ENCODE results near the gene WWOX. TPM values are rescaled to one million over a fixed set of nuclear protein-coding genes. Genes with fewer than 3 reads are reported as not detected.

The WWOX gene
- total and polyA plus RNA-seq, 2 of the 13 experiments (the other 11 are each of a cell fraction or from before 2014, with no cell fraction given) = 9.1 to 37.4 TPM

DNA sequence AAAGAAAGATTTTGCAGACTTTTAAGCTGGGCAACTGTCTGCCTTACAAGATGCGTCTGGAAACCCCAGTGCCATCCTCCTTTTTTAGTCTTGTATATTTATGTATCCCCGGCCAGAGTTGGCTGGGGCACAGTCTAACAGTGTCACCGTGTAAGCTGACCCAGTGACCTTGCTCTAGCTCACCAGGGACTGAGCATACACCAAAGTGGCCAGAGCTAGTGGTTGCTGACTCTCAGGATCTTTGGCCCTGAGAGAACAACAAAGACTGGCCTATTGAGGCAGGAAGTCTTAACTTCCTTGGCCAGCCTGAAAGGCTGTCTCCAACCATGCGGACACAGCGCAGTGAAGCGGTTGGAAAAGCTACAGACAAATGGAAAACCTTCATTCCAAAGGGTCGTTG is 745.2 kb downstream of the WWOX start (continued):
- TF ChIP-seq, protein P1, sequence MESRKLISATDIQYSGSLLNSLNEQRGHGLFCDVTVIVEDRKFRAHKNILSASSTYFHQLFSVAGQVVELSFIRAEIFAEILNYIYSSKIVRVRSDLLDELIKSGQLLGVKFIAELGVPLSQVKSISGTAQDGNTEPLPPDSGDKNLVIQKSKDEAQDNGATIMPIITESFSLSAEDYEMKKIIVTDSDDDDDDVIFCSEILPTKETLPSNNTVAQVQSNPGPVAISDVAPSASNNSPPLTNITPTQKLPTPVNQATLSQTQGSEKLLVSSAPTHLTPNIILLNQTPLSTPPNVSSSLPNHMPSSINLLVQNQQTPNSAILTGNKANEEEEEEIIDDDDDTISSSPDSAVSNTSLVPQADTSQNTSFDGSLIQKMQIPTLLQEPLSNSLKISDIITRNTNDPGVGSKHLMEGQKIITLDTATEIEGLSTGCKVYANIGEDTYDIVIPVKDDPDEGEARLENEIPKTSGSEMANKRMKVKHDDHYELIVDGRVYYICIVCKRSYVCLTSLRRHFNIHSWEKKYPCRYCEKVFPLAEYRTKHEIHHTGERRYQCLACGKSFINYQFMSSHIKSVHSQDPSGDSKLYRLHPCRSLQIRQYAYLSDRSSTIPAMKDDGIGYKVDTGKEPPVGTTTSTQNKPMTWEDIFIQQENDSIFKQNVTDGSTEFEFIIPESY (CRISPR knock-in tag; IDR thresholded peaks at IDR 0.05) = peak; percentile 13; the same call in 1 of the 2 replicates
- TF ChIP-seq FOXO1 (CRISPR knock-in tag; IDR thresholded peaks at IDR 0.05) (peak; percentile 28; the same call in 1 of the 2 replicates), HNF4A (CRISPR knock-in tag; IDR thresholded peaks at IDR 0.05) (peak; percentile 42; the same call in 1 of the 2 replicates), BHLHE40 (IDR thresholded peaks at IDR 0.05; ENCODE audit: low read length) (no peak), ZNF292 (CRISPR knock-in tag; IDR thresholded peaks at IDR 0.05; ENCODE audit: borderline replicate concordance, low read depth) (peak; percentile 41; the same call in 1 of the 2 replicates), ZNF331 (CRISPR knock-in tag; IDR thresholded peaks at IDR 0.05) (0 out of 2 replicates have a peak, but pooled peaks have one; percentile 33), NR2F2 (IDR thresholded peaks at IDR 0.05; ENCODE audit: borderline replicate concordance, low read depth) (peak; percentile 50; the same call in 1 of the 2 replicates), GATAD2A (CRISPR knock-in tag; IDR thresholded peaks at IDR 0.05) (no peak), ZNF17 (CRISPR knock-in tag; IDR thresholded peaks at IDR 0.05) (no peak), ZFP36 (IDR thresholded peaks at IDR 0.05; ENCODE audit: borderline replicate concordance, low read depth, low read length, partially characterized antibody) (no peak), MTA3 (CRISPR knock-in tag; IDR thresholded peaks at IDR 0.05) (no peak)
- TF ChIP-seq, protein P2, sequence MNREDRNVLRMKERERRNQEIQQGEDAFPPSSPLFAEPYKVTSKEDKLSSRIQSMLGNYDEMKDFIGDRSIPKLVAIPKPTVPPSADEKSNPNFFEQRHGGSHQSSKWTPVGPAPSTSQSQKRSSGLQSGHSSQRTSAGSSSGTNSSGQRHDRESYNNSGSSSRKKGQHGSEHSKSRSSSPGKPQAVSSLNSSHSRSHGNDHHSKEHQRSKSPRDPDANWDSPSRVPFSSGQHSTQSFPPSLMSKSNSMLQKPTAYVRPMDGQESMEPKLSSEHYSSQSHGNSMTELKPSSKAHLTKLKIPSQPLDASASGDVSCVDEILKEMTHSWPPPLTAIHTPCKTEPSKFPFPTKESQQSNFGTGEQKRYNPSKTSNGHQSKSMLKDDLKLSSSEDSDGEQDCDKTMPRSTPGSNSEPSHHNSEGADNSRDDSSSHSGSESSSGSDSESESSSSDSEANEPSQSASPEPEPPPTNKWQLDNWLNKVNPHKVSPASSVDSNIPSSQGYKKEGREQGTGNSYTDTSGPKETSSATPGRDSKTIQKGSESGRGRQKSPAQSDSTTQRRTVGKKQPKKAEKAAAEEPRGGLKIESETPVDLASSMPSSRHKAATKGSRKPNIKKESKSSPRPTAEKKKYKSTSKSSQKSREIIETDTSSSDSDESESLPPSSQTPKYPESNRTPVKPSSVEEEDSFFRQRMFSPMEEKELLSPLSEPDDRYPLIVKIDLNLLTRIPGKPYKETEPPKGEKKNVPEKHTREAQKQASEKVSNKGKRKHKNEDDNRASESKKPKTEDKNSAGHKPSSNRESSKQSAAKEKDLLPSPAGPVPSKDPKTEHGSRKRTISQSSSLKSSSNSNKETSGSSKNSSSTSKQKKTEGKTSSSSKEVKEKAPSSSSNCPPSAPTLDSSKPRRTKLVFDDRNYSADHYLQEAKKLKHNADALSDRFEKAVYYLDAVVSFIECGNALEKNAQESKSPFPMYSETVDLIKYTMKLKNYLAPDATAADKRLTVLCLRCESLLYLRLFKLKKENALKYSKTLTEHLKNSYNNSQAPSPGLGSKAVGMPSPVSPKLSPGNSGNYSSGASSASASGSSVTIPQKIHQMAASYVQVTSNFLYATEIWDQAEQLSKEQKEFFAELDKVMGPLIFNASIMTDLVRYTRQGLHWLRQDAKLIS (CRISPR knock-in tag; IDR thresholded peaks at IDR 0.05) = no peak
- TF ChIP-seq, protein P3, sequence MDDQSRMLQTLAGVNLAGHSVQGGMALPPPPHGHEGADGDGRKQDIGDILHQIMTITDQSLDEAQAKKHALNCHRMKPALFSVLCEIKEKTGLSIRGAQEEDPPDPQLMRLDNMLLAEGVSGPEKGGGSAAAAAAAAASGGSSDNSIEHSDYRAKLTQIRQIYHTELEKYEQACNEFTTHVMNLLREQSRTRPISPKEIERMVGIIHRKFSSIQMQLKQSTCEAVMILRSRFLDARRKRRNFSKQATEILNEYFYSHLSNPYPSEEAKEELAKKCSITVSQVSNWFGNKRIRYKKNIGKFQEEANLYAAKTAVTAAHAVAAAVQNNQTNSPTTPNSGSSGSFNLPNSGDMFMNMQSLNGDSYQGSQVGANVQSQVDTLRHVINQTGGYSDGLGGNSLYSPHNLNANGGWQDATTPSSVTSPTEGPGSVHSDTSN (CRISPR knock-in tag; IDR thresholded peaks at IDR 0.05; ENCODE audit: borderline replicate concordance) = no peak
- TF ChIP-seq, protein P4, sequence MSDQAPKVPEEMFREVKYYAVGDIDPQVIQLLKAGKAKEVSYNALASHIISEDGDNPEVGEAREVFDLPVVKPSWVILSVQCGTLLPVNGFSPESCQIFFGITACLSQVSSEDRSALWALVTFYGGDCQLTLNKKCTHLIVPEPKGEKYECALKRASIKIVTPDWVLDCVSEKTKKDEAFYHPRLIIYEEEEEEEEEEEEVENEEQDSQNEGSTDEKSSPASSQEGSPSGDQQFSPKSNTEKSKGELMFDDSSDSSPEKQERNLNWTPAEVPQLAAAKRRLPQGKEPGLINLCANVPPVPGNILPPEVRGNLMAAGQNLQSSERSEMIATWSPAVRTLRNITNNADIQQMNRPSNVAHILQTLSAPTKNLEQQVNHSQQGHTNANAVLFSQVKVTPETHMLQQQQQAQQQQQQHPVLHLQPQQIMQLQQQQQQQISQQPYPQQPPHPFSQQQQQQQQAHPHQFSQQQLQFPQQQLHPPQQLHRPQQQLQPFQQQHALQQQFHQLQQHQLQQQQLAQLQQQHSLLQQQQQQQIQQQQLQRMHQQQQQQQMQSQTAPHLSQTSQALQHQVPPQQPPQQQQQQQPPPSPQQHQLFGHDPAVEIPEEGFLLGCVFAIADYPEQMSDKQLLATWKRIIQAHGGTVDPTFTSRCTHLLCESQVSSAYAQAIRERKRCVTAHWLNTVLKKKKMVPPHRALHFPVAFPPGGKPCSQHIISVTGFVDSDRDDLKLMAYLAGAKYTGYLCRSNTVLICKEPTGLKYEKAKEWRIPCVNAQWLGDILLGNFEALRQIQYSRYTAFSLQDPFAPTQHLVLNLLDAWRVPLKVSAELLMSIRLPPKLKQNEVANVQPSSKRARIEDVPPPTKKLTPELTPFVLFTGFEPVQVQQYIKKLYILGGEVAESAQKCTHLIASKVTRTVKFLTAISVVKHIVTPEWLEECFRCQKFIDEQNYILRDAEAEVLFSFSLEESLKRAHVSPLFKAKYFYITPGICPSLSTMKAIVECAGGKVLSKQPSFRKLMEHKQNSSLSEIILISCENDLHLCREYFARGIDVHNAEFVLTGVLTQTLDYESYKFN (CRISPR knock-in tag; conservative IDR thresholded peaks at IDR 0.05) = 0 out of 2 replicates have a peak, but pooled peaks have one; percentile 20
